CD4-positive, CD25-positive, alpha-beta regulatory T cell (primary cell): ENCODE results near the gene TTLL1. TPM values are rescaled to one million over a fixed set of nuclear protein-coding genes. Genes with fewer than 3 reads are reported as not detected.

Experiments
- ATAC-seq, 2 donors: fragments of 150-1000 bp; cut with Tn5 transposase; one replicate each; pipeline ENCODE4 v1.10.0; 2021; ENCODE audit warnings: low read depth in 2 of 2, moderate number of reproducible peaks in 2 of 2, moderate library complexity in 1 of 2
- DNase-seq, 3 donors: peaks; one replicate each; pipeline versions ENCODE4 v3.0.0 to v3.0.0-alpha.2; 2012 to 2022; ENCODE audit warnings: mixed read lengths in 1 of 3
- H3K27ac ChIP-seq: one replicate; pipeline ENCODE4 v1.7.0; 2013; ENCODE audit warnings: mild to moderate bottlenecking, low read length; ENCODE audit not compliant: insufficient read depth, poor library complexity, severe bottlenecking
- H3K27me3 ChIP-seq: one replicate; pipeline ENCODE4 v1.7.0; 2013; ENCODE audit warnings: low read length; ENCODE audit not compliant: control insufficient read depth, insufficient read depth
- H3K36me3 ChIP-seq: one replicate; pipeline ENCODE4 v1.7.0; 2013; ENCODE audit warnings: mild to moderate bottlenecking, low read length, moderate library complexity; ENCODE audit not compliant: control insufficient read depth, insufficient read depth
- H3K4me1 ChIP-seq: 2 replicates; pipeline ENCODE4 v1.7.0; 2013; ENCODE audit warnings: mild to moderate bottlenecking, low read length; ENCODE audit not compliant: insufficient read depth, control insufficient read depth, poor library complexity, severe bottlenecking
- H3K4me3 ChIP-seq: one replicate; pipeline ENCODE4 v1.7.0; 2013; ENCODE audit warnings: low read depth, mild to moderate bottlenecking, low read length, moderate library complexity
- H3K9me3 ChIP-seq, 2 experiments: 1 replicate in 1 of 2; 2 replicates in 1 of 2; pipeline ENCODE4 v1.7.0; 2013; ENCODE audit warnings: low read length in 2 of 2, mild to moderate bottlenecking in 1 of 2, moderate library complexity in 1 of 2; ENCODE audit not compliant: control insufficient read depth in 2 of 2
- H3K27ac Mint-ChIP-seq, 3 donors: one replicate each; pipeline ENCODE4 v1.8.0; 2020 to 2022; ENCODE audit warnings: mild to moderate bottlenecking in 3 of 3, mixed read lengths in 3 of 3, moderate library complexity in 2 of 3
- H3K27me3 Mint-ChIP-seq: one replicate; pipeline ENCODE4 v1.8.0; 2022; ENCODE audit warnings: mild to moderate bottlenecking, mixed read lengths
- H3K36me3 Mint-ChIP-seq: one replicate; pipeline ENCODE4 v1.8.0; 2020; ENCODE audit warnings: mixed read lengths
- H3K4me1 Mint-ChIP-seq, 4 donors: one replicate each; pipeline ENCODE4 v1.8.0; 2020 to 2022; ENCODE audit warnings: mixed read lengths in 4 of 4, mild to moderate bottlenecking in 1 of 4
- H3K4me3 Mint-ChIP-seq, 4 donors: one replicate each; pipeline ENCODE4 v1.8.0; 2020 to 2022; ENCODE audit warnings: mild to moderate bottlenecking in 4 of 4, mixed read lengths in 4 of 4, moderate library complexity in 3 of 4
- H3K9me3 Mint-ChIP-seq, 7 donors: one replicate each; pipeline ENCODE4 v1.8.0; 2020 to 2022; ENCODE audit warnings: mixed read lengths in 7 of 7, mild to moderate bottlenecking in 3 of 7, moderate library complexity in 2 of 7
- polyA plus RNA-seq, 4 donors: library from polyadenylated mRNA; unstranded; fragments of 300-500 nt; fragmentation: Illumina TruSeq; gene quantifications; one replicate each; pipeline ENCODE4 v1.2.3, GENCODE V29; 2021
- total RNA-seq: library from RNA; stranded (reverse); gene quantifications from one replicate; pipeline ENCODE4 v1.2.3, GENCODE V29; 2022

Gene TTLL1
- total and polyA plus RNA-seq, 5 donors from 2014 or later = 4.2 to 8.1 (median 7.9) TPM

- no peak overlapping the region for H3K27ac ChIP-seq
- Mint-ChIP-seq H3K9me3 (no peaks in the 10 kb centered on the region), H3K4me1 (peaks cover 0 to 10% (median 7%) of the 10 kb centered on the region in 4 donors), H3K36me3 (peaks cover 5% of the 10 kb centered on the region), H3K27ac (no peak overlapping the region), H3K4me3 (no peak overlapping the region), H3K27me3 (no peaks in the 10 kb centered on the region)
- no peaks in the 10 kb centered on the region for H3K36me3 ChIP-seq
- peaks cover 4% of the 10 kb centered on the region for H3K4me1 ChIP-seq
- DNase-seq (no peak), ATAC-seq (no peak)
- H3K4me3 ChIP-seq = no peak overlapping the region
- no peaks in the 10 kb centered on the region for H3K9me3 ChIP-seq
- H3K27me3 ChIP-seq = no peaks in the 10 kb centered on the region
These were observed 7.2 kb downstream of the TTLL1 start for GRCh38 chr22:43081968-43082367.

- DNase-seq (no peak), ATAC-seq (no peak)
- no peak overlapping the region for H3K27ac ChIP-seq
- no peaks in the 10 kb centered on the region for H3K36me3 ChIP-seq
- no peaks in the 10 kb centered on the region for H3K9me3 ChIP-seq
- Mint-ChIP-seq H3K27ac (no peak overlapping the region), H3K9me3 (no peaks in the 10 kb centered on the region), H3K36me3 (peaks cover 6% of the 10 kb centered on the region), H3K4me3 (no peak overlapping the region), H3K27me3 (no peaks in the 10 kb centered on the region), H3K4me1 (peaks cover 0 to 10% (median 2%) of the 10 kb centered on the region in 4 donors)
- H3K27me3 ChIP-seq = no peaks in the 10 kb centered on the region
- no peaks in the 10 kb centered on the region for H3K4me1 ChIP-seq
- H3K4me3 ChIP-seq = no peak overlapping the region
These were observed 8.6 kb downstream of the TTLL1 start for GRCh38 chr22:43080616-43081015.

- Mint-ChIP-seq H3K4me3 (no peak overlapping the region), H3K36me3 (peaks cover 8% of the 10 kb centered on the region), H3K4me1 (peaks cover 0 to 10% (median 2%) of the 10 kb centered on the region in 4 donors), H3K27ac (peak overlapping the region in 1 of 3 donors; percentile 81), H3K27me3 (no peaks in the 10 kb centered on the region), H3K9me3 (no peaks in the 10 kb centered on the region)
- DNase-seq = no peak
- H3K27me3 ChIP-seq = no peaks in the 10 kb centered on the region
- peaks cover 3% of the 10 kb centered on the region for H3K36me3 ChIP-seq
- no peak overlapping the region for H3K4me3 ChIP-seq
- no peaks in the 10 kb centered on the region for H3K4me1 ChIP-seq
- H3K9me3 ChIP-seq = no peaks in the 10 kb centered on the region
- H3K27ac ChIP-seq = no peak overlapping the region
- no peak for ATAC-seq
These were observed 9.4 kb downstream of the TTLL1 start for GRCh38 chr22:43079742-43080141.

GRCh38 chr22:43078522-43078921 is 10.7 kb downstream of the TTLL1 start:
- Mint-ChIP-seq H3K9me3 (no peaks in the 10 kb centered on the region), H3K27ac (no peak overlapping the region), H3K4me1 (peaks cover 0 to 10% (median 2%) of the 10 kb centered on the region in 4 donors), H3K36me3 (peaks cover 8% of the 10 kb centered on the region), H3K4me3 (no peak overlapping the region), H3K27me3 (no peaks in the 10 kb centered on the region)
- ATAC-seq (no peak), DNase-seq (no peak)
- Histone ChIP-seq H3K4me1 (no peaks in the 10 kb centered on the region), H3K4me3 (no peak overlapping the region), H3K27ac (no peak overlapping the region), H3K9me3 (no peaks in the 10 kb centered on the region), H3K36me3 (peaks cover 3% of the 10 kb centered on the region), H3K27me3 (no peaks in the 10 kb centered on the region)

GRCh38 chr22:43077121-43077877 is 11.9 kb downstream of the TTLL1 start:
- Histone ChIP-seq H3K36me3 (peaks cover 3% of the 10 kb centered on the region), H3K9me3 (no peaks in the 10 kb centered on the region), H3K4me3 (no peak overlapping the region), H3K27me3 (no peaks in the 10 kb centered on the region), H3K27ac (no peak overlapping the region), H3K4me1 (no peaks in the 10 kb centered on the region)
- Mint-ChIP-seq H3K4me1 (peaks cover 0 to 10% (median 2%) of the 10 kb centered on the region in 4 donors), H3K9me3 (no peaks in the 10 kb centered on the region), H3K4me3 (no peak overlapping the region), H3K36me3 (peaks cover 8% of the 10 kb centered on the region), H3K27me3 (no peaks in the 10 kb centered on the region), H3K27ac (peak overlapping the region in 1 of 3 donors; percentile 52)
- DNase-seq (no peak), ATAC-seq (no peak)

GRCh38 chr22:43066844-43067385 is 22.3 kb downstream of the TTLL1 start:
- Histone ChIP-seq H3K4me1 (no peaks in the 10 kb centered on the region), H3K4me3 (no peak overlapping the region), H3K36me3 (peaks cover 14% of the 10 kb centered on the region), H3K9me3 (no peaks in the 10 kb centered on the region), H3K27ac (no peak overlapping the region), H3K27me3 (no peaks in the 10 kb centered on the region)
- Mint-ChIP-seq H3K36me3 (peaks cover 21% of the 10 kb centered on the region), H3K4me3 (no peak overlapping the region), H3K27ac (no peak overlapping the region), H3K9me3 (no peaks in the 10 kb centered on the region), H3K27me3 (no peaks in the 10 kb centered on the region), H3K4me1 (no peaks in the 10 kb centered on the region)
- ATAC-seq = no peak
- no peak for DNase-seq

- Mint-ChIP-seq H3K27ac (no peak overlapping the region), H3K4me3 (no peak overlapping the region), H3K27me3 (no peaks in the 10 kb centered on the region), H3K36me3 (peaks cover 29% of the 10 kb centered on the region), H3K9me3 (no peaks in the 10 kb centered on the region), H3K4me1 (no peaks in the 10 kb centered on the region)
- no peaks in the 10 kb centered on the region for H3K4me1 ChIP-seq
- ATAC-seq (no peak), DNase-seq (no peak)
- H3K4me3 ChIP-seq = no peak overlapping the region
- H3K27ac ChIP-seq = no peak overlapping the region
- no peaks in the 10 kb centered on the region for H3K9me3 ChIP-seq
- no peaks in the 10 kb centered on the region for H3K27me3 ChIP-seq
- H3K36me3 ChIP-seq = peaks cover 20% of the 10 kb centered on the region
These were observed 23.1 kb downstream of the TTLL1 start for GRCh38 chr22:43066134-43066533.

- Histone ChIP-seq H3K4me1 (no peaks in the 10 kb centered on the region), H3K27ac (no peak overlapping the region), H3K27me3 (no peaks in the 10 kb centered on the region), H3K9me3 (no peaks in the 10 kb centered on the region), H3K36me3 (peaks cover 15% of the 10 kb centered on the region), H3K4me3 (no peak overlapping the region)
- peaks cover 24% of the 10 kb centered on the region for H3K36me3 Mint-ChIP-seq
- no peaks in the 10 kb centered on the region for H3K9me3 Mint-ChIP-seq
- H3K4me3 Mint-ChIP-seq = peak overlapping the region in 1 of 4 donors; percentile 38
- ATAC-seq (no peak), DNase-seq (peak in 2 of 3 donors; percentile 15 to 41)
- no peak overlapping the region for H3K27ac Mint-ChIP-seq
- no peaks in the 10 kb centered on the region for H3K27me3 Mint-ChIP-seq
- H3K4me1 Mint-ChIP-seq = no peaks in the 10 kb centered on the region
These were observed 29.0 kb downstream of the TTLL1 start for GRCh38 chr22:43060183-43060582.
